CD4-positive, alpha-beta T cell treated with Interleukin-1 beta for 1 hour (primary cell): ENCODE results near the gene SLC30A7.
A peak's percentile ranks its signal among the peaks of the same experiment; 100 is the strongest.
"Not testable (repeated sequence)": the region's sequence is repeated elsewhere in the genome, so short reads cannot be mapped to it uniquely, and the experiment has no call there.

Experiments used
- DNase-seq, 2 donors: peaks; one replicate each; pipeline ENCODE4 v3.0.0-alpha.2; 2020 to 2022

Gene SLC30A7

DNA sequence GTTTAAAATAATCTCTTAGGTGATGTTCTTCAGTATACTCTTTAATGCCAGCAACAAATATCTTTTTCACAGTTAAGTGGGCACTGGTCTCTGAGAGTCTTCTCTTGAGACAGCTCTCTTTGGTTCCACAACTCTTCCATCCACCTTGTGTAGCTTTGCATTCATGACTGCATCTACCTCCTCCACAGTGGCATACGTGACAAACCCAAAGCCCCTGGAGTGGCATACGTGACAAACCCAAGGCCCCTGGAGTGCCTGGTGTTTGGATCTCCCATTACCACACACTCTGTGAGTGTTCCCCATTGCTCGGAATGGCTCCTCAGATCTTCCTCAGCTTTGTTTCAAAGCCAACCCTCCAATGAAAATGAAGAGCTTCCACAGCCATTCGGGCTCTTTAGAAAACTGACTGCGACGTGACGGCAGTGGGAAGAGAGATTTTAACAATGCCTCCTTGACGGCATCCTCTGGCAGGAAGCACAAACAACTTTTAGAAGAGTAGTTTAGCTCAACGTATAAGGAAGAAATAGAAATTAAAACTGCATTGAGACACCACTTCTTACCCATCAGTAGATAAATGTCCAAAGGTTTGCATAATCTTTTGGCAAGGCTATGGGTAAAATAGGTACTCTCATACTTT, 45.8 kb downstream of the SLC30A7 start:
- DNase-seq, result no peak

DNA sequence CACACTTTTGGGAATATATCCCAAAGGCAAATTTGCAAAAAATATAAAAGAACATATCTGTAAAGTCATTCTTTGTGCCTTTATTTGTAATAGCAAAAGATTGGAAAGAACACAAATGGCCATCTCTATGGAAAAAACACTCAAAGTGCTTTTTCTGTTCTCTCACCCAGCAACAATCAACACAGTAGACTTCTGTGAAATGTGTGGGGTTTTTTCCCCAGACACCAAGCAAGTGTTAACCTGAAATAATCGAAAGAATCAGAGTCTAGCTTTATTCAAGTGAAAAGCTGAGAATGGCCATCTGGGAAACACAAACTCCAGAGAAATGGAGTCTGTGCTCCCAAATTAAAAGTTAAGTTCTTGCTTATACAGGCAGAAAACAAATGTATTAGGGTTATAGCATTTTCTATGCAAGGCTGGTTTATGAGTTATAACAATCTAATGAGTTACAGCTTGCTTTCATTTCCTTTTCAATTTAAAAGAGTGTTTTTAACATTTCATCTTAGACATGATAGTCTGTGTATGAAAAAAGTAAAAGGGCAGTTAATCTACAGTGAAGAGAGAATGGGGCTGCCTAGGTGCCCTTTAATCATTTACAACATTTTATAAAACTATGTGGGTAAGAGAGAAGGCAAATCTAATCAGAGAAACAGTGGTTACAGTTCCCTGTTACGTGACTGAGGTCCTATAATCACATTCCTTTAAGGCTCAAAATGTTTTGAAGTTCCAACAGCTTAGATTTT, 46.6 kb downstream of the SLC30A7 start:
- DNase-seq, result no peak

DNA sequence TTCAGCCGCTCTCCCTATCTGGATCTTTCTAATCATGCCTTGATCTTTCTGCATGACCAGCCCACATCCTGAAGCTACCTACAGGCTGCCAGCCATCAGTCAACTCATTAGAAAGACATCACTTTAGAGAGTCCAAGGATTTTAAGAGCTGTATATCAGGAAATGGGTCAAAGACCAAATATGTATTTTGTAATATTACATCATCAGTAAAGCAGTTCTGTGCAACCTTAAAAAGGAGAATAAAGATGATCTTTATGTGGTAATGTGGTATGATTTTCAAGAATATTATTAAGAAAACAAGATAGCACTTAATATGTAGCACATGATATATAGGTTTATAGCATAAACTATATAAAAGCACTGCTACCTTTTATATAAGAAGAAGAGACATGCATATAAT, 47.6 kb downstream of the SLC30A7 start:
- no peak for DNase-seq

DNA sequence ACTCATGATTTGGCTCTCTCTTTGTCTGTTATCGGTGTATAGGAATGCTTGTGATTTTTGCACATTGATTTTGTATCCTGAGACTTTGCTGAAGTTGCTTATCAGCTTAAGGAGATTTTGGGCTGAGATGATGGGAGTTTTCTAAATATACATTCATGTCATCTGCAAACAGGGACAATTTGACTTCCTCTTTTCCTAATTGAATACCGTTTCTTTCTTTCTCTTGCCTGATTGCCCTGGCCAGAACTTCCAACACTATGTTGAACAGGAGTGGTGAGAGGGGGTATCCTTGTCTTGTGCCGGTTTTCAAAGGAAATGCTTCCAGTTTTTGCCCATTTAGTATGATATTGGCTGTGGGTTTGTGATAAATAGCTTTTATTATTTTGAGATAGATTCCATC, 50.2 kb downstream of the SLC30A7 start:
- not testable (repeated sequence) for DNase-seq

DNA sequence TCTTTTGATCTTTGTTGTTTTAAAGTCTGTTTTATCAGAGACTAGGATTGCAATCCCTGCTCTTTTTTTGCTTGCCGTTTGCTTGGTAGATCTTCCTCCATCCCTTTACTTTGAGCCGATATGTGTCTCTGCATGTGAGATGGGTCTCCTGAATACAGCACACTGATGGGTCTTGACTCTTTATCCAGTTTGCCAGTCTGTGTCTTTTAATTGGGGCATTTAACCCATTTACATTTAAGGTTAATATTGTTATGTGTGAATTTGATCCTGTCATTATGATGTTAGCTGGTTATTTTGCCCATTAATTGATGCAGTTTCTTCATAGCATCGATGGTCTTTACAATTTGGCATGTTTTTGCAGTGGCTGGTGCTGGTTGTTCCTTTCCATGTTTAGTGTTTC, 51.9 kb downstream of the SLC30A7 start:
- not testable (repeated sequence) for DNase-seq

DNA sequence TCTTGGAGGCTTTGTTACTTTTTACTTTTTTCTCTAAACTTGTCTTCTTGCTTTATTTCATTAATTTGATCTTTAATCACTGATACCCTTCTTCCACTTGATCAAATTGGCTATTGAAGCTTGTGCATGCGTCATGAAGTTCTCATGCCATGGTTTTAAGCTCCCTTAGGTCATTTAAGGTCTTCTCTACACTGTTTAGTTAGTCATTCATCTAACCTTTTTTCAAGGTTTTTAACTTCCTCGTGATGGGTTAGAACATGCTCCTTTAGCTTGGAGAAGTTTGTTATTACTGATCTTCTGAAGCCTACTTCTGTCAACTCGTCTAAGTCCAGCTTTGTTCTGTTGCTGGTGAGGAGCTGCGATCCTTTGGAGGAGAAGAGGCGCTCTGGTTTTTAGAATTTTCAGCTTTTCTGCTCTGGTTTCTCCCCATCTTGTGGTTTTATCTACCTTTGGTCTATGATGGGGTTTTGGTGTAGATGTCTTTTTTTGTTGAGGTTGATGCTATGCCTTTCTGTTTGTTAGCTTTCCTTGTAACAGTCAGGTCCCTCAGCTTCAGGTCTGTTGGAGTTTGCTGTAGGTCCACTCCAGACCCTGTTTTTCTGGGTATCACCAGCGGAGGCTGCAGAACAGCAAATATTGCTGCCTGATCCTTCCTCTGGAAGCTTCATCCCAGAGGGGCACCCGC, 53.0 kb downstream of the SLC30A7 start:
- not testable (repeated sequence) for DNase-seq

DNA sequence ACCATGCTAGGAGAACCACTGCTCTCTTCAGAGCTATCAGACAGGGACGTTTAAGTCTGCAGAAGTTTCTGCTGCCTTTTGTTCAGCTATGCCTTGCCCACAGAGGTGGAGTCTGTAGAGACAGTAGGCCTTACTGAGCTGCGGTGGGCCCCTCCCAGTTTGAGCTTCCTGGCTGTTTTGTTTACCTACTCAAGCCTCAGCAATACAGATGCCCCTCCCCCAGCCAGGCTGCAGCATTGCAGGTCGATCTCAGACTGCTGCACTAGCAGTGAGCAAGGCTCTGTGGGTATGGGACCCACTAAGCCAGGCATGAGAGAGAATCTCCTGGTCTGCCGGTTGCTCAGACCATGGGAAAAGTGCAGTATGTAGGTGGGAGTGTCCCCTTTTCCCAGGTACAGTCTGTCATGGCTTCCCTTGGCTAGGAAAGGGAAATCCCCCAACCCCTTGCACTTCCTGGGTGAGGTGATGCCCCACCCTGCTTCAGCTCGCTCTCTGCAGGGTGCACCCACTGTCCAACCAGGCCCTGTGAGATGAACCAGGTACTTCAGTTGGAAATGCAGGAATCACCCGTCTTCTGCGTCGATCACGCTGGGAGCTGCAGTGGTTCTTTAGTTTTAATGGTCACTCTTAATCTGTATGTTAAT, 53.7 kb downstream of the SLC30A7 start:
- DNase-seq, result peak; percentile 75 to 82

DNA sequence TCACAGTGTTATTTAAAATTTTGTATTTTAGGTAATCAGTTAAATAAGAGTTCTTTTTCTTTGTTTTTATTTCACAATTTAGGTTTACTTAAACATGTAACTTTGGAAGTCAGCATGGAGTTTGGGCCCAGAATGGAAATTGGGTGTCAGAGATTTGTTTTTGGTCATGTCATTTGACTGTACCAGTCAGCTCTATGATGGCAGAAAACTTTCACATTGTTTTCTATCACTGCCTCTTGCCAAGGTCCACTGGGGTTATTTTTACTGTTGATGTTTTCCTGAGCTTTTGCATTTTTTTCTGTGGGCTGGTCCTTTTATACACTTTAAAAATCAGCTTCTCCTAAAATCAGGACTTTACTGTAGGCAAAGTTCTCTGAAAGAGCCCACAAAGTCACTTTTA, 54.4 kb downstream of the SLC30A7 start:
- DNase-seq, result no peak

DNA sequence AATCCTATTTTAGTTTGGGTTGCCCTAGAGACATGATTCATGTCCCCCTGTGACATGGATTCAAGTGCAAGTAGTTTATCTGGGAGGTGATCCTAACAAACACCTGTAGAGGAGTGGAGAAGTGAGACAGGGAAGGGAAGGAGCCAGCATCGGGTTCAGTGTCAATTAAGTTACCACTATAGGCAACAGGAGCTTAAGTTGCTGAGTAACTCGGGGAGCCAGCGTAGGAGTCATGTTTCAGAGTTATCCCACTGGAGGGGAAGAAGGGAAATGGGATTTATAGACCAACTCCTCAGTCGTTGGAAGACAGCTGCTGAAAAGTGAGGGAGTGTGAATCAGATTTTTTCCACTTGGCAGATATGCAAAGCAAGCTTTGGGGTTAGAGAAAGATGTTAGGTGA, 54.9 kb downstream of the SLC30A7 start:
- DNase-seq, result no peak

DNA sequence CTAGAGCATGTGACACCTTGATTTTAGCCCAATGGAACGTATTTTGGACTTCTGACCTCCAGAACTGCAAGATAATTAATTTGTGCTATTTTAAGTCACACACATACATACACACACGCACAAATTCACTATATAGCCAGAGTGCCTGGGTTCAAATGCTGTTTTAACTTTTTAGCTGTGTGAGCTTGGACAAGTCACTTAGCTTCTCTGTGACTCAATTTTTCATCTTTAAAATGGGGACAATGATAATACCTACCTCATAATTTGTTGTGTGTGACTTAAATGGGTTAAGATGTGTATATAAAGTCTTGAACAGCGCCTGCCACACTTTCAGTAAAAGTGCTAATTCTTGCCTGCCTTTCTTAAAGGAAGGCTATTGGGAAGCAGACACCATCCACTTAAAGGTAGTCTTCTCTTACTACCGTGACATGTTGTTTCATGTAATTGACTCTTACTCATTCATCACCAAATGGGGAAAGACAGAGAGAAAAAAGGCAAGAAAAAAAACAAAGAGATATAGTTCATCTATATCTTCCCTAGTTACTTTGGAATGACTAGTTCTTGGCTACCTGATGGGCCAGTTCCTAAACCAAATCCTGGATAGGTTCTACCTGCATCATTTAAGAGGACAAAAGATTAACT, 56.3 kb downstream of the SLC30A7 start:
- DNase-seq, result no peak

DNA sequence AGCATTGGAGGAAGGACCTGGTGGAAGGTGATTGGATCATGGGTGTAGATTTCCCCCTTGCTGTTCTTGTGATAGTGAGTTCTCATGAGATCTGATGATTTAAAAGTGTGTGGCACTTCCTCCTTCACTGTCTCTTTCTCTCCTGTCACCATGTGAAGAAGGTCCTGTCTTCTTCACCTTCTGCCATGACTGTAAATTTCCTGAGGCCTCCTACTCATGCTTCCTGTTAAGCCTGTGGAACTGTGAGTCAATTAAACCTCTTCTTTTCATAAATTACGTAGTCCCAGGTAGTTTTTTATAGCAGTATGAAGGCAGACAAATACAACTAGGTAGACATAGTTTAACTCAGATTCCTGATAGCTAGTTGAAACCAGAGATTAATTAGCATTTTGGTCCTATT, 57.1 kb downstream of the SLC30A7 start:
- DNase-seq, result not testable (repeated sequence)

DNA sequence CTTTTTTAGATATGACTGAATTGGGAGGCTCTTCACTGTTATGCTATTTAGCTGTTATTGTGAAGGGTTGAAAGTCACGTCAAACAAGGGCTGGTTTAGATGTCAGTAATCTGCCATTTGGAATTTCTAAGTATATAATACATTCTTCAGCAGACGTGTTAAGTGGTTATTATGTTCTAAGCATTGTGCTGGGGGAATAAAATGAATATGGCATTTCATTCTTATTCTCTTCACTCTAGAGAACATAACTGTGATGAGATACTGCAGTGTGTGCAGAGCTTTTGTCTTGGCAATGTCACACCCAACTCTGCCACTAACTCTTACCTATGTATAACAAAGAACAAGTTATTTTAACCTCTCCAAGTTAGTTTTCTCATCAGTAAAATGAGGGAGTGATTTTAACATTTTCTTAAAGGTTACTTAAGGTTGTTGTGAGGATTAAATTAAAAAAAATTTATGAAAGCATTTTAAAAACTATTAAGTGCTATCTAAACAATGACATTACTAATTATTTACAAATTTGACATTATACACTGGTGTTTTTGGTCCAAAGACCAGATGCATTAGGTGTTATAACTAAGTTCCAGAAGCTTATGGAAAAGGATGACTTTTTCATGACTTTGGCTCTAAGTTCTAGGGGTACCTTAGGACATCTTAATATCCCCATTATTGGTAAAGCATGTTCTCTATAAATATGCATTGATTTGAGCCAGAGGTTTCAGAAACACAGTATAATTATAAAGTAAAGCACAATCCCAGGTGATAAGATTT, 58.3 kb downstream of the SLC30A7 start:
- DNase-seq, result no peak

DNA sequence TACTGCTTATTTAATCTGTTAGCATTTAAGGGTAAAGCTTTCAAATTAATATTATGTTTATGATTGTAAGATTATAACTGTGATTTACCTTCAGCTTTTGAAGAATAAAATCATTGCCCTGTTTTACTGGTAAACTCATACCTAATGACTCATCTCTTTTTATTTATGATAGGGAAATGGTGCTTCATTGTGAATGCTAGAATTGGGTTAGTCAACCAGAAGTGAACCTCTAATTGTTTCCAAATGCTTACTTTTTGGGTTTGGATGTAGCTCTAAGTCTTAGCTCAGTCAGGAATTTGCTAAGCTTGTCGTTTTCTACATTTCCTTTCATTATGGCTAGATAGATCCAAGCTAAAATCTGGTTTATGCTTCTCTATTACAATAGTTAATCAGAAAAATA, 59.4 kb downstream of the SLC30A7 start:
- no peak for DNase-seq

DNA sequence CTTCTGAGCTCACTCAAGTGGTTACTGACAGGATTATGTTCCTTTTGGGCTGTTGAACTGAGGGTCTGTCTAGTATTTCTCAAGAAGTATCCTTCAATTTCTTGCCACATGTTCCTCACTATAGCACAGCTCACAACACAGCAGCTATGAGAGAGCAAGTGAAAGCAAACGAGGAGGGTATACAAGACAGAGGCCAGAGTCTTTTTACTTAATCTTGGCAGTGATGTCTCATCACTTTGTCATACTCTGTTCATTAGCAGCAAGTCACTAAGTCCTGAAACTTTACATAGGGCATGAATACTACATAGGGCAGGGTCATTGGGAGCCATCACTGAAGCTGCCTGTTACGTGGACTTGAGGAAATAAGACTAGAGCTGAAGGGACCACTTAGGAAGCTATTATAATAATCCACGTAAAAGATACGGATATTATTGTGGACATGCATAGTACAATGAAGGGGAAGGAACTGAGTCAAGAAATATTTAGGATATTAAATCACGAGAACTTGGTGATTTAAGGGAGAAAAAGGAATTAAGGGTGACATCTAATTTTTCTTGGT, 63.7 kb downstream of the SLC30A7 start:
- DNase-seq, result no peak

DNA sequence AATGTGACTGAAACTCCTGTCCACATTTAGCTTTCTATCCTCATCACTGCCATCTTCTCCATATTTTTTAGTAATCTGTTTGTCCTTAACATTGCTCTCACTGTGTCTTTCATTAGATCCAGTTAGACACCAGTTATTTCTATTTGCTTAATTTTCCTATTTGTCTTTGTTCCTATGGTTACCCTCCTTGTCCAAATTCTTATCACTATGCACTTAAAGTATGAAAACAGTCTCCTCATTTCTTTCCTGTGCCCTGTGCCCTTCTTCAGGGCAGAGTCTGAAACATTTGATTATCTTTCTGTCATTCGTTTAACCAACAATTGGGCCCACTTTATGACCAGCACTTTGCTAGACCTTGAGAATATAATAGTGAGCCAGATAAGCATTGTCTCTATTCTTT, 64.2 kb downstream of the SLC30A7 start:
- no peak for DNase-seq

DNA sequence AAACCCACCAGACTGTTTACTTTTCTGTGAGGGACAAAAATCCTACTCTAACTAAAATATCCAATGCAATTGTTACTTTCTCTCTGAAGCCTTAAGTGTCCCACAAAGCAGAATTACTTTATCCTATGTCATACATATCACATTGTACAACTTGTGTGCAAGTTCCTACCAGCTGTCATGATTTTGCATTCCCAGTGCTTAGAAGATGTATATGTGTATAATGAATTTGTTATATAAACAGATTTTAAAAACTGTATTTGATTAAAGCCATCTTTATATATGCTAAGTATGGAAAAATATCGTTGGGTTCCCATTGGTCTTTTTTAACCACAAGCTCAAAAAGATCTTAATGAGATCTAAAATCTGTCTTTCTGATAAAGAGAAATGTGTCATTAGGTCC, 72.7 kb downstream of the SLC30A7 start:
- no peak for DNase-seq

DNA sequence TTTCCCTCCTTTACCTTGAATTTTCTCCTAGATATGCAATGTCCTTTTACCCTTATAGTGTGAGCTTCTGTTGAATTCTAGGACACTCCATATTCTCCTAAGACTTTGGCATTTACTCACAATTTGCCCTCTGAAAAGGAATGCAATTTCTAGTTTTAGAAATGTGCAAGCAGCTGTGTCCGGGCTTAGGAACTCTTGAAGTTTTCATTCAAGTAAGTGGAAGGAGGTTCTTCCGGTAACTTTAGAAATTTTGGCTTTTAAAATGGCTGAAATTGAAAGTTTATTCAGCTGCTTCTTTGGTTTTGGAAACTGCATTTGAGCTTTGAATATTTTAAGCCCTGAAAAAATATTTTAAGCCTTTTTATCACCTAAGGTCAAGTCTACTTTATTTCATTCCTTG, 73.4 kb downstream of the SLC30A7 start:
- no peak for DNase-seq

DNA sequence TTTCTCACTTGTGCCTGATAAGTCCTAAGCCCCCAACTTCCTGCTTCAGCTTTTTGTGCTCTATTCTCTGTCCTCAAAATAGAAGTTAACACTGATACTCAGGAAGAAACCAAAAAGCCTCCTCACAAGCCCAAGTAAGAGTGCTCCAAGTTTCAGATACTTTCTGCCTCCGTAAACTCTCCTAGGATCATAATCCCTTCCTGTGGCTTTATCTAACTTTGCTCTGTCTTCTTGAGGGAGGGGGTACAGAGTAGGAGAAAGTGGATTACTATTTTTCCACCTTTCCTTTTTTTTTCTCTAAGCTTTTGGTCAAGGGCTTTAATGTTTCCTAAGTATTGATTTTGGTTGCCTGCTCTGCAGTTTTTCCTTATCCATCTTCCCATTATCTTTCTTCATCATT, 75.1 kb downstream of the SLC30A7 start:
- no peak for DNase-seq

DNA sequence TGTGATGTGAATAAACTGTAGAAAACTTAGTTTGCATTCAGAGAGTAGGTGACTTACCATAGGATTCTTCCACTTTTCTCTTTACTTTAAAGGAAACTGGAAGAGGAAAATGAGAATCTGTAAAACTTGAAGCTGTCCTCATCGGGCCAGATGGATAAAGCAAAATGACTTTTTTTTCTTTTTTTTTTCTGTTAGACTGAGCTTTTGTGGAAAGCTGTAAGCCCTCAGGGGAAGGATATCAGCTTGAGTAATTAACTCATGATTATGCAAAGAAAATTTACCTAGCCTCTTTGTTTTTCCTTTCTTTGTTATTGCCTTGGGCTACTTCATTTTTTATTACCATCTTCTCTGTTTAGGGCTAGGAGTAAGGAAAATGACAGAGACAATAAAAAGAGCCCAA, 76.3 kb downstream of the SLC30A7 start:
- DNase-seq, result no peak

DNA sequence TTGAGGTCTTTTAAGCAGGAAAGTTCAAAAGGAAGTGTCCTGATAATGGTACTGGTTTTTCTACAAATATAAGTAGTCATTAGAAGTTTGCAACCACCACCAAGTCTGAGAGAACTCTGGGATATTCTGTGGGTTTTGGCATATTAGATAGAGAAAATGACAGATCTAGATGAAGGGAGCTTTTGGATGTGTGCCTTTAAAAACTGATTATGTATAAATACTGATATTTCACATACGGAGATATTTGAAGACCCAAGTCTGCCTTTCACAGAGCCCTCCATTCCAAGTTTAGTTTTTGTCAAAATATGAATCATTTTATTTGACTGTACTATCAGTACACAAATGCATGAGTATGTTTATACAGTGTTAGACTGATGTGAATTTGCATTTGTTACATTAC, 81.0 kb downstream of the SLC30A7 start:
- DNase-seq, result no peak

DNA sequence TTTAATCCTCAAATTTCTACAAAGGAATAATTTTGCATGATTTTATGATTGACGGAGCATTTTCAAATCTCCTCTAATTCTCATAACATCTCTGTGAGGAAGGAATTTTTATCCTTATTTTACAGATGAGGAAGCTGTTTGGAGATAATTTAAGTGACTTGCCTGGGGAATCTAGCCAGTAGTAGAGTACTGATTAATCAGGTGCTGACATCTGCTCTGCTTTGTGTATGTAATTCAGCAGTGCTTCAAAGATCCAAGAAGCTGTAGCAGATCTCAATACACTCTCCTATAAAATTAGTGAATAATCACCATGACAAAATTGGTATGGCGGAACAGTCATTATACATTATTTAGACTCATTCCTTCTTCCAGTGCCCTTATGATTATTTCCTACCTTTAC, 83.7 kb downstream of the SLC30A7 start:
- no peak for DNase-seq

DNA sequence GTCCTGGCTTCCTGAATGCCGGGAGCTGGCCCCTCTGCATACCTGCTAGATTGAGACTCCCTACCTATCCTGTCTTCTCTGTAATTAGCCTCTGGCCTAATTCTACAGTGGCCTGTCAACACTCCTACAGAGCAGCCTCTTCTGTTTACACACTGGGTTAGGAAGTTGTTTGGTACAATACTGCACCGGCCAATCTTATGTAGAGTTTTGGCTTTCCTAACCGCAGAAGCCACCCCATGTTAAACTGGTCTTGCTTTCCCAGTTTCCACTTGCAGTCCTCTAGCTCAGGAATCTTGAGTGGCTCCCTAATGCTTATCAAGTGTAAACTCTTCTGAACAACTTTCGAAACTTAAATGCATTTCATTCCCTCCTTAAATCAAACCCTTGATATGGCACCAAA, 86.9 kb downstream of the SLC30A7 start:
- DNase-seq, result no peak
